PC-3 (cell line): Measurements from ENCODE around the gene RFX1.

Experiments
- EZH2 ChIP-seq: fragments of 300-600 bp; sonication (generic); IDR thresholded peaks from one replicate; pipeline ENCODE4 v1.6.1; 2017; ENCODE audit warnings: antibody characterized with exemption, mild to moderate bottlenecking, low read length; ENCODE audit not compliant: unreplicated experiment
- EZH2phosphoT487 ChIP-seq: fragments of 300-600 bp; sonication (generic); IDR thresholded peaks from 2 replicates; pipeline ENCODE4 v1.6.1; 2018; ENCODE audit warnings: mild to moderate bottlenecking, antibody characterized with exemption, low read length, borderline replicate concordance
- TF ChIP-seq, protein P1 (sequence below): fragments of 300-600 bp; sonication (generic); conservative IDR thresholded peaks from 2 replicates; pipeline ENCODE4 v1.5.1; 2017; ENCODE audit warnings: antibody characterized with exemption, low read depth, mild to moderate bottlenecking, low read length

- TF ChIP-seq, protein P1, sequence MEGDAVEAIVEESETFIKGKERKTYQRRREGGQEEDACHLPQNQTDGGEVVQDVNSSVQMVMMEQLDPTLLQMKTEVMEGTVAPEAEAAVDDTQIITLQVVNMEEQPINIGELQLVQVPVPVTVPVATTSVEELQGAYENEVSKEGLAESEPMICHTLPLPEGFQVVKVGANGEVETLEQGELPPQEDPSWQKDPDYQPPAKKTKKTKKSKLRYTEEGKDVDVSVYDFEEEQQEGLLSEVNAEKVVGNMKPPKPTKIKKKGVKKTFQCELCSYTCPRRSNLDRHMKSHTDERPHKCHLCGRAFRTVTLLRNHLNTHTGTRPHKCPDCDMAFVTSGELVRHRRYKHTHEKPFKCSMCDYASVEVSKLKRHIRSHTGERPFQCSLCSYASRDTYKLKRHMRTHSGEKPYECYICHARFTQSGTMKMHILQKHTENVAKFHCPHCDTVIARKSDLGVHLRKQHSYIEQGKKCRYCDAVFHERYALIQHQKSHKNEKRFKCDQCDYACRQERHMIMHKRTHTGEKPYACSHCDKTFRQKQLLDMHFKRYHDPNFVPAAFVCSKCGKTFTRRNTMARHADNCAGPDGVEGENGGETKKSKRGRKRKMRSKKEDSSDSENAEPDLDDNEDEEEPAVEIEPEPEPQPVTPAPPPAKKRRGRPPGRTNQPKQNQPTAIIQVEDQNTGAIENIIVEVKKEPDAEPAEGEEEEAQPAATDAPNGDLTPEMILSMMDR, result no peak
- TF ChIP-seq EZH2phosphoT487 (no peak), EZH2 (no peak)
These were observed 36.2 kb downstream of the RFX1 start for GRCh38 chr19:13969897-13970296.
